Activated CD8-positive, alpha-beta T cell treated with anti-CD3 and anti-CD28 coated beads, Interleukin-2, amount 10 ng/mL, durations not matched to agents 7 days and 5 days (primary cell): ENCODE data around the gene APBB2. TPM values are rescaled to one million over a fixed set of nuclear protein-coding genes. Genes with fewer than 3 reads are reported as not detected.

Experiments used
- ATAC-seq: fragments of 150-1000 bp; cut with Tn5 transposase; one replicate; pipeline ENCODE4 v1.10.0; 2021; ENCODE audit warnings: moderate library complexity
- CTCF ChIA-PET: fragments of 350-600 bp; sonication (Branson Sonifier 250); formaldehyde crosslinking; loops from one replicate; lab custom pipeline; 2021; ENCODE audit warnings: antibody characterized with exemption; lab: Charles Lee
- POLR2A ChIA-PET: fragments of 350-600 bp; sonication (Branson Sonifier 250); formaldehyde crosslinking; loops from one replicate; lab custom pipeline; 2021; ENCODE audit warnings: antibody characterized with exemption; lab: Charles Lee
- DNase-seq: peaks from one replicate; pipeline ENCODE4 v3.0.0-alpha.2; 2020
- H3K27ac Mint-ChIP-seq: one replicate; pipeline ENCODE4 v1.8.0; 2021; ENCODE audit warnings: mild to moderate bottlenecking, mixed read lengths
- H3K27me3 Mint-ChIP-seq: one replicate; pipeline ENCODE4 v1.8.0; 2021; ENCODE audit warnings: low read depth, mixed read lengths
- H3K36me3 Mint-ChIP-seq: one replicate; pipeline ENCODE4 v1.8.0; 2021; ENCODE audit warnings: low read depth, mixed read lengths
- H3K4me1 Mint-ChIP-seq: one replicate; pipeline ENCODE4 v1.8.0; 2021; ENCODE audit warnings: low read depth, mixed read lengths
- H3K4me3 Mint-ChIP-seq: one replicate; pipeline ENCODE4 v1.8.0; 2021; ENCODE audit warnings: mild to moderate bottlenecking, mixed read lengths
- H3K9me3 Mint-ChIP-seq: one replicate; pipeline ENCODE4 v1.8.0; 2022; ENCODE audit warnings: mixed read lengths; ENCODE audit not compliant: insufficient read depth
- total RNA-seq, 2 experiments: library from RNA; stranded (reverse); gene quantifications; one replicate each; pipeline ENCODE4 v1.2.3, GENCODE V29; 2021

The APBB2 gene
- total RNA-seq, 2 experiments from 2014 or later, result 0.53 to 0.57 TPM

DNA sequence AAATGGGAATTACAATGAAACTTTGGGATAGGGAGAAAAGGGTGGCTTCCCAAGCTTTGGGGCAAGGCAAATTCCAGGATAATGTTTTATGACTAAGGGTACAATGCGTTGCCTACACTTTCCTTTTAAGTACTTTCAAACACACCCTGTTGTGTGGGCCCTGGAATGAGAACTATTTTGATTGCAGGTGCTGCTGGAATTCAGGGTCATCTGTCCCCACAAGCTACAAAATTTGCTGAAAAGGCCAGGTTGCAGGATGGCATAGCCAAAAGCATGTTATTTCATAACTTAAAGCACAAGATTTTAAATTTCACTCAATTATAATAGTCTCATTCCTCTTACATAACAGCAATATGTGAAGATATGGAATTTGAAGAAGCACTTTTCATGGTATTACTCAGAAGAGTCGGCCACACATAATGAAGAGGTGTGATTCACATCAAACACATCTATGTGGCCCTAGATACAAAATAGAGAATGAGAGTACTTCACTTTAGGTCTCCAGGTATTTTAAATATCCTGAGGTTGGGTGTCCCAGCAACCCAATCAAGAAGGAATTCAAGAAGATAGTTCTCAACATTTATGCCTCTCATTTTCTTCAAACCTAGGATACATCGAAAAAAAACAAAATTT, 89.3 kb downstream of the APBB2 start:
- no peaks in the 10 kb centered on the region for H3K27me3 Mint-ChIP-seq
- ATAC-seq (no peak), DNase-seq (no peak)
- ChIA-PET POLR2A (no interaction called here), CTCF (no interaction called here)
- no peaks in the 10 kb centered on the region for H3K9me3 Mint-ChIP-seq
- H3K4me3 Mint-ChIP-seq, result no peak overlapping the region
- no peaks in the 10 kb centered on the region for H3K36me3 Mint-ChIP-seq
- H3K4me1 Mint-ChIP-seq, result no peaks in the 10 kb centered on the region
- no peak overlapping the region for H3K27ac Mint-ChIP-seq

DNA sequence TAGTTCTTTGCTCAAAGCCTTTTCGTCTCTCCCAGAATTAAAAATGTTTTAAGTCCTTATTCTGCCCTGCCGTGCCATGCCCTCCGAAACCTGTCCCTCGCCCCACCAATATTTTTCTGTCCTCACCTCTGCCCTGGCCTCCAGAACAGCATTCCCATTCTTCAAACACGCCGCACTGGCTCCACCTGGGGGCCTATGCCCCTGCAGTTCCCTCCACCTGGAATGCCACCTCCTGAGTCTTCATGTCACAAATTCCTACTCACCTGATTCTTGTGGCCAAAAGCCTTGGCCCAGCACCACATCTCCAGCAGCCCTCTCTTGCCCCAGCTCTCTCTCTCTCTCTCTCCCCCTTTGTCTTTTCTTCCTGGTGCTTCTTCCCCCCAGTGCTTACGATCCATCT, 91.6 kb downstream of the APBB2 start:
- Mint-ChIP-seq H3K27me3 (no peaks in the 10 kb centered on the region), H3K36me3 (no peaks in the 10 kb centered on the region), H3K9me3 (no peaks in the 10 kb centered on the region), H3K4me1 (no peaks in the 10 kb centered on the region), H3K27ac (no peak overlapping the region), H3K4me3 (no peak overlapping the region)
- ChIA-PET POLR2A (no interaction called here), CTCF (no interaction called here)
- DNase-seq (no peak), ATAC-seq (no peak)

DNA sequence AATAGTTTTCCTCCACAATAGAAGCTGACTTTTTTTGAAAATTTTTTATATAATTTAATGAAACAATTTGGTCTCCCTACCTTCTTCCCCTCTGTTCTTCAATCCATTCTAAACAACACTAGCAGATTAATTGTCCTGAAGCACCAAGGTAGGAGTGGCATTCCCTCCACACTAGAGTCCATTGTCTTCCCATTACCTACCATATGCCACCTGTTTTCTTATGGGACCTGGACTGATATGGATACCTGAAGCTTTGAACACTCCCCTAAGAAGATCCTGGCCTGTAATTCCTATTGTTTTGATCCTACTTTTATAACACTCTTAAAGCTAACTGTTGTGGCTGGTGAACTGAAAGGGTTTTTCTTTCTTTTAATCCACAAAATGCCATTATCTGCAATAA, 92.0 kb downstream of the APBB2 start:
- Mint-ChIP-seq H3K36me3 (no peaks in the 10 kb centered on the region), H3K9me3 (no peaks in the 10 kb centered on the region), H3K4me3 (no peak overlapping the region), H3K27me3 (no peaks in the 10 kb centered on the region), H3K4me1 (no peaks in the 10 kb centered on the region), H3K27ac (no peak overlapping the region)
- POLR2A ChIA-PET, result no interaction called here
- CTCF ChIA-PET, result no interaction called here
- DNase-seq (no peak), ATAC-seq (no peak)

DNA sequence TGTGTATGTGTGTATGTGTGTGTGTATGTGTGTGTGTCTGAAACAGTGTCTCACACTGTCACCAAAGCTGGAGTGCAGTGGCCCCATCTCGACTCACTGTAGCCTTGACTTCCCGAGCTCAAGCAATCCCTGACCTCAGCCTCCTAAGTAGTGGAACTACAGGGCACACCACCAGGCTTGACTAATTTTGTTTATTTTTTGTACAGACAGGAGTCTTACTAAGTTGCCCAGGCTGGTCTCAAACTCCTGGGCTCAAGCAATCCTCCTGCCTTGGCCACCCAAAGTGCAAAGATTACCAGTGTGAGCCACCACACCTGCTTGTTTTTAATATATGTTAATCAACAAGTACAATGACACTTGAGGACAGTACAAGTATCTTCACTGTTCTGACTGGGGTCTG, 92.4 kb downstream of the APBB2 start:
- Mint-ChIP-seq H3K4me3 (no peak overlapping the region), H3K36me3 (no peaks in the 10 kb centered on the region), H3K9me3 (no peaks in the 10 kb centered on the region), H3K4me1 (no peaks in the 10 kb centered on the region), H3K27me3 (no peaks in the 10 kb centered on the region), H3K27ac (no peak overlapping the region)
- ChIA-PET CTCF (no interaction called here), POLR2A (no interaction called here)
- ATAC-seq, result no peak
- DNase-seq, result no peak

DNA sequence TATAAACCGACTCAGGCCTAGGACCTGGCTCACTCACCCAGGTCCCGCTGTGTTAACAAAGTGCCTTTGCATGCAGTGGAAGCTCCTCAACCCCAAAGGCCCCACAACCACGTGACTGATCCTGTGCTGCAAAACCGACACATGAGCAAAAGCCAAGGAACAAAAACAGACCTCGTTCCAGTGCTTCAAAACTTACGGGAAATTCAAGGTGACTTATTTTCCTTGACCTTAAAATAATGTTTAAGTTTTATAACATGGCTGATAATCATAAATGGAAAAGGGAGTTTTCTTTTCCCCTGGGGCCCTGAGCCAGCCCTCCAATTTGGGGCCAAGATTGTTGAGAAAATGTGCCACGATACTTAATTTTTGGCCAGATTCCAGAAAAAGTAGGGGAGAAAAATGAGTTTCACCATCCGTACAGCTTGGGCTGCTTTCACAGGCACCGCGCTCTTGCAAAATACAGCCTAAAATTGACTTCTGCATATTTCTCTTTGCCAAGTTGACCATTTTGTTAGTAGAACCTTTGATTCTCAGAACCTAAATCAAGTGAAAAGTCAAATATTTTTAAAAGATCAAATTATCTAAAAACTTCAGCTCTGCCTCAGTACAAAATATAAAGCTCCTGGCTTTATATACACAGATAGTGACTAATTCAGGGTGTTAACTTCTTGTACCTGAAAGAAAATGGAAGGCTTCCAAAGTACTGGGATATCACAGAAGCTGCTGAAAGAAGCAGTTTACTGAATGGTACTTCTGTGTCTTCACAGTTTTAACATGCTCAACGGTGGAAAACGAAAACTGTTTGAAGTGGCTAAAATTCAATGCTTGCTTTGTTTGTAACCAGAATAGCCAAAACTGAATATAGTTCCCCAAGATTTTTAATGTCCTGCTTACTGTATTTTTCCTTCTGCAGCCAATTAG, 93.8 kb downstream of the APBB2 start:
- Mint-ChIP-seq H3K27ac (no peak overlapping the region), H3K27me3 (no peaks in the 10 kb centered on the region)
- CTCF ChIA-PET, result no interaction called here

DNA sequence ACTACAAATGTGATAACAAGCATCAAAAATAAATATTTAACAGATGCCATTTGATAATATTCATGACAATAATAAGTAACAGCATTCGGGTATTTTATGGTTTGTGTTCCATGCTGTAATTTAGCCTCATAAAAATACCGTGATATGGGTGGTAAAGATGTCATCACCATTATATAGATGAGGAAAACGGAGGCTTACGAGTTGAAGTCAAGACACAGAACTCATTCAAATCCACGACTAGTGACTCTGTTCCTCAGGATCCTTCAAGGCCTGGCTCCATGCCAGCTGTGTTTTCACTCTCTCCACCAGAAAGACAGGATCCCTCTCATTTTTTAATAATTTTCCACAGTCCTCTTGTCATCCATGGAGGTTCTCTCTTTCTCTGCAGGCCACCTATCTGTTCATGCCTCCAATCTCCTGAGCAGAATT, 94.5 kb downstream of the APBB2 start:
- ATAC-seq (no peak), DNase-seq (no peak)
- no peak overlapping the region for H3K27ac Mint-ChIP-seq
- no peaks in the 10 kb centered on the region for H3K27me3 Mint-ChIP-seq
- ChIA-PET CTCF (no interaction called here), POLR2A (no interaction called here)
- no peaks in the 10 kb centered on the region for H3K36me3 Mint-ChIP-seq
- H3K4me1 Mint-ChIP-seq, result no peaks in the 10 kb centered on the region
- no peaks in the 10 kb centered on the region for H3K9me3 Mint-ChIP-seq
- no peak overlapping the region for H3K4me3 Mint-ChIP-seq

More for the DNA sequence above, 93.8 kb downstream of the APBB2 start:
- H3K36me3 Mint-ChIP-seq, result no peaks in the 10 kb centered on the region
- ATAC-seq, result no peak
- DNase-seq, result no peak
- POLR2A ChIA-PET, result no interaction called here
- no peaks in the 10 kb centered on the region for H3K4me1 Mint-ChIP-seq
- H3K9me3 Mint-ChIP-seq, result no peaks in the 10 kb centered on the region
- no peak overlapping the region for H3K4me3 Mint-ChIP-seq

DNA sequence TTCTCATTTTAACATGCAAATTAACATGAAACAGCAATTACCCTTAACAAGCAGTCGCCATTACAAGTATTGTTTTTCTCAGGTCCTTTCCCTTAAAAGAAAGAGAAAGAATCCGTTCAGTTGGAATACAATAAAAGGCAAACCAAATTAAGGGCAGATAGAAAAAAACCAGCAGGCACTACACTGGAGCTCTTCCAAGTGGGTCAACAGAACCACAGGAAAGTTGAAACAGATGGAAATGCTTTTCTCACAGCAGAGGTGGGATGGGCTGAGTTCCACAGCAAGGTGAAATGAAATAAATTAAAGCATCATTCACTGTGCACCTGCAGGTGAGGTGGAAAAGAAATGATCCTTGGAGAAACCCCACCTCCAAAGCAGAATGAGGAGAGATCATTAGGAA, 102.6 kb downstream of the APBB2 start:
- H3K4me1 Mint-ChIP-seq, result no peaks in the 10 kb centered on the region

DNA sequence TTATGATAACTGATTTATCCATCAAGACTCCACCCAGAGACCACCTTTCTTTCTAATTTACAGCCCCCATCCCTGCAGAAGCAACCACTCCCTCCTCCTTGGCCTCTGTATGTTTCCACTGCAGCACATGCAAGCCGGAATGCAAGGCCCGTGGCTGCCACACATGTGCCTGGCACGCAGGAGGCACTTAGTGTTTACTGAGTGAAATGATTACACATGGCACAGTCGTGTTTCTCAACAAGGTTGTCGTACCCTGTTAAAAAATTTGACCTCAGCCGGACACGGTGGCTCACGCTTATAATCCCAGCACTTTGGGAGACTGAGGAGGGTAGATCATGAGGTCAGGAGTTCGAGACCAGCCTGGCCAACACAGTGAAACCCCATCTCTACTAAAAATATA, 104.3 kb downstream of the APBB2 start:
- DNase-seq (no peak), ATAC-seq (no peak)
- Mint-ChIP-seq H3K4me3 (no peak overlapping the region), H3K4me1 (no peaks in the 10 kb centered on the region), H3K36me3 (no peaks in the 10 kb centered on the region), H3K27me3 (no peaks in the 10 kb centered on the region), H3K9me3 (no peaks in the 10 kb centered on the region), H3K27ac (no peak overlapping the region)
- ChIA-PET CTCF (no interaction called here), POLR2A (no interaction called here)

More for the DNA sequence above, 102.6 kb downstream of the APBB2 start:
- CTCF ChIA-PET, result no interaction called here
- H3K9me3 Mint-ChIP-seq, result no peaks in the 10 kb centered on the region
- H3K4me3 Mint-ChIP-seq, result no peak overlapping the region
- H3K36me3 Mint-ChIP-seq, result no peaks in the 10 kb centered on the region
- no peak for ATAC-seq
- DNase-seq, result no peak
- POLR2A ChIA-PET, result no interaction called here
- no peak overlapping the region for H3K27ac Mint-ChIP-seq
- no peaks in the 10 kb centered on the region for H3K27me3 Mint-ChIP-seq

DNA sequence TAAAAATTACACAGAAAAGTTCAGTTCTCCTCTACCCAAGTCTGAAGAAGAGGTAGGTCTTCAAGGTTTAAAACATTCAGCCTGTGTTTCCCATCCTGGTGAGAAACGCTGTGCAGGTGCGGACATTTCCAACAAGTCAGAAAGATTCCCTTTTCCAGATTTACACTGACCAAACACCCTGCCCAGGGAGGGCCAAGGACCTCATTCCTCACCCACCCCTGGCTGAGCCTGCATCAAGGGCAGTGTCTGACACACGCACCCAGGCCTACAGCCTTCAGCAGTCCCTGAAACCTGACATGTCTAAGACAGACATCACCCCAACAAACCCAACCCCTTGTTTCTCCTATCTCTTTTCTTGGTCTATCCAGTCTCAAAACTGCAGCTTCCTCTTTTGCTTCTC, 105.9 kb downstream of the APBB2 start:
- POLR2A ChIA-PET, result no interaction called here
- DNase-seq, result no peak
- CTCF ChIA-PET, result no interaction called here
- Mint-ChIP-seq H3K9me3 (no peaks in the 10 kb centered on the region), H3K4me3 (no peak overlapping the region), H3K27me3 (no peaks in the 10 kb centered on the region), H3K27ac (no peak overlapping the region), H3K36me3 (no peaks in the 10 kb centered on the region), H3K4me1 (no peaks in the 10 kb centered on the region)
- ATAC-seq, result no peak

DNA sequence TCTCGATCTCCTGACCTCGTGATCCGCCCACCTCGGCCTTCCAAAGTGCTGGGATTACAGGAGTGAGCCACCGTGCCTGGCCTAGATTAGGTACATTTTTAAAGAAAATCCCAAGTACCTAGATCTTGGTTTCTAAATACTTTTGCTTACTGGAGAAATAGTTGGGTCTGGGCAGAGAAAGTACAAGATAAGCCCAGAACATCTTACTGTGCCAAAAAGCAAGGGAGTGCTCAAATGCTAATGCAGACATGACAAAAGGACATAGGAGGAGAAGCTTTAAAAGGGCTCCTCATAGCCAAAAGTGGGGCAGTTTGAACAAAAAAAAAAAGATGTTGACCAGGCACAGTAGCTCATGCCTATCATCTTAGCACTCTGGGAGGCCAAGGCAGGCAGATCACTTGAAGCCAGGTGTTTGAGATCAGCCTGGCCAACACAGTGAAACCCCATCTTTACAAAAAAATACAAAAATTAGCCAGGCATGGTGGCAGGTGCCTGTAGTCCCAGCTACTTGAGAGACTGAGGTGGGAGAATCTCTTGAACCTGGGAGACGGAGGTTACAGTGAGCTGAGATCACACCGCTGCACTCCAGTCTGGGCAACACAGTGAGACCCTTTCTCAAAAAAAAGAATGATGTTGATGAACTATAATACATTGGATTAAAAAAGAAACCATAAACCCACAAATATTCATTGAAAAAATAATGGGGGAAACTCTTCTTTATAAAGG, 107.5 kb downstream of the APBB2 start:
- no peaks in the 10 kb centered on the region for H3K4me1 Mint-ChIP-seq
- no peaks in the 10 kb centered on the region for H3K27me3 Mint-ChIP-seq
- POLR2A ChIA-PET, result no interaction called here
- H3K4me3 Mint-ChIP-seq, result no peak overlapping the region
- no peak for DNase-seq
- ATAC-seq, result no peak
- H3K9me3 Mint-ChIP-seq, result no peaks in the 10 kb centered on the region
- CTCF ChIA-PET, result no interaction called here
- H3K27ac Mint-ChIP-seq, result no peak overlapping the region
- H3K36me3 Mint-ChIP-seq, result no peaks in the 10 kb centered on the region

DNA sequence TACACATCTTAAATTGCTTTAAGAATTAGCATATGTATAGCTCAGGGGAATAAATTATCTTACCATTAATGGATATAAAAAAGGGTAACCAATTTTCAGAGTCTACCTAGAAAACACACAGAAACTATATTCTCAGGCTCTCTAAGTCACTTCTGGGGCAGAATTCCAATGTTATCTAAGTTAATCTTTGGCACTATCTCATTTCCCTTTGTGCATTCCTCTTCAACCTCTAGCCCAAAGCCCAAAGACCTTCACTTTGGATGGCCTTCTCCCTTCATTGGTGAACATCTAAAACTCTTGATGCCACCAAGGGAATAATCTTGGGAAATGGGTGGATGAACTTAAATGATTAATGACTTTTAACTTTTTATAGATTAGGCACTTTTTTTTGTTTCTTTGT, 108.3 kb downstream of the APBB2 start:
- CTCF ChIA-PET, result no interaction called here
- no peak overlapping the region for H3K4me3 Mint-ChIP-seq
- POLR2A ChIA-PET, result no interaction called here
- H3K27me3 Mint-ChIP-seq, result no peaks in the 10 kb centered on the region
- no peaks in the 10 kb centered on the region for H3K4me1 Mint-ChIP-seq
- H3K9me3 Mint-ChIP-seq, result no peaks in the 10 kb centered on the region
- DNase-seq (no peak), ATAC-seq (no peak)
- H3K27ac Mint-ChIP-seq, result no peak overlapping the region
- H3K36me3 Mint-ChIP-seq, result no peaks in the 10 kb centered on the region

DNA sequence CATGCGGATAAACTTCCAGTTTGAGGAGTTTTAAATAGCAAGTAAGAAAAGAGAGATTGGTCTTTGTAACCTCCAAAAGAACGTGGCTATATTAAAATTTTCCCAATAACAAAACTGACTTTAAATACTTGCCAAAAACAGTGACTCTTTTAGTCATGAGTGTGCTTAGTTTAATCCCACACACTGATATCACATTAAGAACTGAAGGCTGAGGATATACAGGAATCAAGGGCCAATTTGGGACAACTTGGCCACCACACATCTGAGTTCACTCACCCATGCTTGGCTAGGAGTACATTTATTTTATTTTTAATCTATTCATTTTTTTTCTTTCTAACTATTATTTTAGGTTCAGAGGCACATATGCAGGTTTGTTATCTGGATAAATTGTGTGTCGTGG, 110.2 kb downstream of the APBB2 start:
- no peak overlapping the region for H3K27ac Mint-ChIP-seq
- CTCF ChIA-PET, result no interaction called here
- H3K27me3 Mint-ChIP-seq, result no peaks in the 10 kb centered on the region
- POLR2A ChIA-PET, result no interaction called here
- H3K4me3 Mint-ChIP-seq, result no peak overlapping the region
- H3K36me3 Mint-ChIP-seq, result no peaks in the 10 kb centered on the region
- H3K4me1 Mint-ChIP-seq, result no peaks in the 10 kb centered on the region
- ATAC-seq (no peak), DNase-seq (no peak)
- H3K9me3 Mint-ChIP-seq, result no peaks in the 10 kb centered on the region
